Gastroesophageal sphincter (tissue), 3 donors: ENCODE measurements around the gene RGS14.

Experiments used
- CTCF ChIP-seq, 4 experiments: fragments of 200-600 bp in 2 of 4; fragments of 450-650 bp in 2 of 4; sonication (generic) in 1 of 4; IDR thresholded peaks; one replicate each; pipeline ENCODE4 v1.5.1; 2017 to 2019; ENCODE audit warnings: antibody characterized with exemption in 4 of 4, mild to moderate bottlenecking in 2 of 4, moderate library complexity in 2 of 4
- EP300 ChIP-seq: sonication (generic); formaldehyde crosslinking; IDR thresholded peaks from one replicate; pipeline ENCODE4 v1.6.1; 2017; ENCODE audit warnings: antibody characterized with exemption, mild to moderate bottlenecking
- POLR2A ChIP-seq, 2 donors: fragments of 450-650 bp; IDR thresholded peaks; one replicate each; pipeline ENCODE4 v1.6.1; 2017; ENCODE audit warnings: antibody characterized with exemption in 2 of 2, mild to moderate bottlenecking in 2 of 2, moderate library complexity in 1 of 2
- POLR2AphosphoS5 ChIP-seq: sonication (generic); formaldehyde crosslinking; IDR thresholded peaks from one replicate; pipeline ENCODE4 v1.6.1; 2017; ENCODE audit warnings: antibody characterized with exemption

GRCh38 chr5:177373806-177374205 lies 16.1 kb downstream of the RGS14 start:
- TF ChIP-seq POLR2AphosphoS5 = no peak
- no peak for TF ChIP-seq POLR2A (IDR thresholded peaks at IDR 0.05)
- no peak for TF ChIP-seq CTCF (IDR thresholded peaks at IDR 0.05)
- no peak for TF ChIP-seq EP300
